IMR-90 (cell line): Measurements from ENCODE around the gene CRYZL1. TPM values are rescaled to one million over a fixed set of nuclear protein-coding genes. Genes with fewer than 3 reads are reported as not detected.

ENCODE experiments used
- ATAC-seq: fragments of 200-7000 bp; cut with Tn5 transposase; 2 replicates; pipeline ENCODE4 v1.9.1; 2020; ENCODE audit warnings: low read depth, mild to moderate bottlenecking, moderate library complexity
- BruUV-seq: library from RNA; stranded (reverse); fragments of 400-500 nt; replicated peaks from 2 replicates; lab custom pipeline; 2021; lab: Mats Ljungman, UMichigan
- CTCF ChIA-PET: fragments of 300-600 bp; formaldehyde crosslinking; extraction: SDS; loops from one replicate; lab custom pipeline; 2021; ENCODE audit warnings: antibody characterized with exemption; lab: Yijun Ruan, JAX
- POLR2A ChIA-PET: fragments of 300-600 bp; sonication (Branson Sonifier 250); formaldehyde crosslinking; loops from one replicate; lab custom pipeline; 2022; ENCODE audit warnings: antibody characterized with exemption; ENCODE audit not compliant: unreplicated experiment; lab: Charles Lee
- DNase-seq: peaks from one replicate; pipeline ENCODE4 v3.0.0; 2013
- H2AFZ ChIP-seq: replicated peaks from 2 replicates; pipeline ENCODE3; 2013; ENCODE audit warnings: low read length, mild to moderate bottlenecking; ENCODE audit not compliant: poor library complexity
- H2AK5ac ChIP-seq: 2 replicates; pipeline ENCODE4 v1.6.1; 2013; ENCODE audit warnings: low read depth, low read length, inconsistent platforms
- H2AK9ac ChIP-seq: replicated peaks from 2 replicates; pipeline ENCODE3; 2013; ENCODE audit warnings: mild to moderate bottlenecking, low read depth, low read length, moderate library complexity; ENCODE audit not compliant: poor library complexity
- H2BK120ac ChIP-seq: 2 replicates; pipeline ENCODE4 v1.6.1; 2013; ENCODE audit warnings: low read depth, low read length, inconsistent platforms
- H2BK15ac ChIP-seq: 3 replicates; pipeline ENCODE4 v1.6.1; 2013; ENCODE audit warnings: low read depth, low read length, inconsistent platforms
- H2BK20ac ChIP-seq: 2 replicates; pipeline ENCODE4 v1.6.1; 2013; ENCODE audit warnings: low read depth, mild to moderate bottlenecking, inconsistent platforms, low read length, moderate library complexity
- H2BK5ac ChIP-seq: 2 replicates; pipeline ENCODE4 v1.6.1; 2013; ENCODE audit warnings: mild to moderate bottlenecking, low read depth, low read length, inconsistent platforms; ENCODE audit not compliant: poor library complexity, severe bottlenecking
- H3K14ac ChIP-seq: replicated peaks from 2 replicates; pipeline ENCODE4 v1.6.1; 2013; ENCODE audit warnings: low read depth, low read length, inconsistent platforms
- H3K18ac ChIP-seq: 2 replicates; pipeline ENCODE4 v1.6.1; 2013; ENCODE audit warnings: low read depth, low read length, control low read depth
- H3K23ac ChIP-seq: 2 replicates; pipeline ENCODE4 v1.6.1; 2013; ENCODE audit warnings: low read depth, low read length, inconsistent platforms
- H3K27ac ChIP-seq: 2 replicates; pipeline ENCODE4 v1.5.1; 2013; ENCODE audit warnings: mild to moderate bottlenecking, control low read depth, low read length; ENCODE audit not compliant: insufficient read depth
- H3K27me3 ChIP-seq: 2 replicates; pipeline ENCODE4 v1.6.1; 2013; ENCODE audit warnings: low read length; ENCODE audit not compliant: control insufficient read depth, insufficient read depth
- H3K36me3 ChIP-seq: 2 replicates; pipeline ENCODE4 v1.6.1; 2013; ENCODE audit warnings: low read length, mixed read lengths; ENCODE audit not compliant: control insufficient read depth, insufficient read depth
- H3K4ac ChIP-seq: 2 replicates; pipeline ENCODE4 v1.6.1; 2013; ENCODE audit warnings: low read depth, low read length, inconsistent platforms
- H3K4me1 ChIP-seq: 2 replicates; pipeline ENCODE4 v1.6.1; 2013; ENCODE audit warnings: low read length, mixed read lengths; ENCODE audit not compliant: control insufficient read depth, insufficient read depth
- H3K4me2 ChIP-seq: 2 replicates; pipeline ENCODE4 v1.6.1; 2013; ENCODE audit warnings: low read depth, mild to moderate bottlenecking, control low read depth, low read length, moderate library complexity
- H3K4me3 ChIP-seq: 2 replicates; pipeline ENCODE4 v1.5.1; 2013; ENCODE audit warnings: low read depth, mild to moderate bottlenecking, control low read depth, low read length, moderate library complexity; ENCODE audit not compliant: insufficient read depth
- H3K56ac ChIP-seq: 2 replicates; pipeline ENCODE4 v1.6.1; 2013; ENCODE audit warnings: low read length, inconsistent platforms; ENCODE audit not compliant: insufficient read depth; ENCODE audit errors: extremely low read depth
- H3K79me1 ChIP-seq, 2 experiments: 2 replicates each; pipeline ENCODE4 v1.6.1; 2013; ENCODE audit warnings: low read length in 2 of 2, inconsistent platforms in 1 of 2, low read depth in 1 of 2
- H3K9ac ChIP-seq: 2 replicates; pipeline ENCODE4 v1.6.1; 2013; ENCODE audit warnings: low read depth, low read length, control low read depth
- H3K9me1 ChIP-seq: 2 replicates; pipeline ENCODE4 v1.6.1; 2013; ENCODE audit warnings: low read length, inconsistent platforms; ENCODE audit not compliant: insufficient read depth
- H3K9me3 ChIP-seq: 2 replicates; pipeline ENCODE4 v1.6.1; 2013; ENCODE audit warnings: low read length; ENCODE audit not compliant: control insufficient read depth, insufficient read depth
- H4K20me1 ChIP-seq: 2 replicates; pipeline ENCODE4 v1.6.1; 2013; ENCODE audit warnings: low read length, inconsistent platforms; ENCODE audit not compliant: insufficient read depth
- H4K5ac ChIP-seq: 2 replicates; pipeline ENCODE4 v1.6.1; 2013; ENCODE audit warnings: mild to moderate bottlenecking, low read depth, low read length, control low read depth
- H4K8ac ChIP-seq, 2 experiments: 2 replicates each; pipeline ENCODE4 v1.6.1; 2013; ENCODE audit warnings: low read depth in 2 of 2, low read length in 2 of 2, control low read depth in 1 of 2, inconsistent platforms in 1 of 2
- H4K91ac ChIP-seq: 2 replicates; pipeline ENCODE4 v1.6.1; 2013; ENCODE audit warnings: low read depth, low read length, inconsistent platforms; ENCODE audit not compliant: insufficient read depth
- BHLHE40 ChIP-seq: fragments of 150-350 bp; IDR thresholded peaks from 2 replicates; pipeline ENCODE4 v1.6.1; 2016; ENCODE audit warnings: mild to moderate bottlenecking, low read depth, low read length
- CEBPB ChIP-seq: IDR thresholded peaks from 2 replicates; pipeline ENCODE4 v1.6.1; 2012; ENCODE audit warnings: low read depth, low read length, improper control_type of control experiment
- CHD1 ChIP-seq: IDR thresholded peaks from 2 replicates; pipeline ENCODE4 v1.6.1; 2012; ENCODE audit warnings: low read depth, low read length, improper control_type of control experiment
- ELK1 ChIP-seq: fragments of 150-350 bp; IDR thresholded peaks from 2 replicates; pipeline ENCODE4 v1.6.1; 2016; ENCODE audit warnings: low read depth, mild to moderate bottlenecking, low read length, moderate library complexity, borderline replicate concordance
- FOS ChIP-seq: fragments of 150-350 bp; IDR thresholded peaks from 2 replicates; pipeline ENCODE4 v1.6.1; 2016; ENCODE audit warnings: low read depth, low read length
- MAFK ChIP-seq: IDR thresholded peaks from 2 replicates; pipeline ENCODE4 v1.6.1; 2012; ENCODE audit warnings: low read depth, low read length, improper control_type of control experiment
- MAZ ChIP-seq: IDR thresholded peaks from 2 replicates; pipeline ENCODE4 v1.6.1; 2012; ENCODE audit warnings: low read depth, mild to moderate bottlenecking, low read length, improper control_type of control experiment, moderate library complexity, borderline replicate concordance
- MXI1 ChIP-seq: IDR thresholded peaks from 2 replicates; pipeline ENCODE4 v1.6.1; 2012; ENCODE audit warnings: low read depth, mild to moderate bottlenecking, low read length, moderate library complexity, borderline replicate concordance
- NFE2L2 ChIP-seq: fragments of 150-350 bp; IDR thresholded peaks from 2 replicates; pipeline ENCODE4 v1.6.1; 2016; ENCODE audit warnings: low read depth, mild to moderate bottlenecking, low read length
- POLR2A ChIP-seq: IDR thresholded peaks from 2 replicates; pipeline ENCODE4 v1.6.1; 2012; ENCODE audit warnings: mild to moderate bottlenecking, low read depth, low read length
- RAD21 ChIP-seq: IDR thresholded peaks from 2 replicates; pipeline ENCODE4 v1.6.1; 2012; ENCODE audit warnings: low read length, improper control_type of control experiment
- RCOR1 ChIP-seq: IDR thresholded peaks from 2 replicates; pipeline ENCODE4 v1.6.1; 2012; ENCODE audit warnings: mild to moderate bottlenecking, low read length, improper control_type of control experiment; ENCODE audit not compliant: insufficient replicate concordance
- RFX5 ChIP-seq: IDR thresholded peaks from 2 replicates; pipeline ENCODE4 v1.8.0; 2012; ENCODE audit warnings: low read depth, mild to moderate bottlenecking, low read length, moderate library complexity
- SMC3 ChIP-seq: fragments of 150-350 bp; IDR thresholded peaks from 2 replicates; pipeline ENCODE4 v1.6.1; 2016; ENCODE audit warnings: low read depth, mild to moderate bottlenecking, antibody characterized with exemption, low read length, moderate library complexity
- USF2 ChIP-seq: fragments of 150-350 bp; IDR thresholded peaks from 2 replicates; pipeline ENCODE4 v1.6.1; 2017; ENCODE audit warnings: mild to moderate bottlenecking, antibody characterized with exemption, low read length, low read depth
- WGBS, 2 experiments: methylation state at CpG; one replicate each; pipeline versions ENCODE4 v1.1.5 to v1.1.7; 2013; ENCODE audit warnings: missing lambda C conversion rate in 2 of 2; ENCODE audit not compliant: insufficient read length in 1 of 2; ENCODE audit errors: extremely low coverage in 2 of 2; 5-methylcytosine and 5-hydroxymethylcytosine counted together
- dilution Hi-C: fragments of 300-500 bp; cut with HindIII; formaldehyde crosslinking; loops from one replicate; pipeline ENCODE4 v1.14.3; 2018; ENCODE audit warnings: low sequenced_read_pairs; ENCODE audit not compliant: unreplicated experiment
- in situ Hi-C: fragments of 300-500 bp; cut with MboI; formaldehyde crosslinking; loops from 3 replicates; pipeline ENCODE4 v1.14.3; 2019; ENCODE audit warnings: low sequenced_read_pairs, inconsistent platforms, mixed read lengths
- intact Hi-C: fragments of 100-400 bp; cut with micrococcal nuclease; formaldehyde crosslinking; loops from 2 replicates; pipeline ENCODE4 v1.10.0; 2022
- polyA plus RNA-seq, 3 experiments: library from polyadenylated mRNA; depleted of rRNA; stranded (reverse); fragments of >200 nt; gene quantifications; 2 replicates each; pipeline ENCODE4 v1.2.3, GENCODE V29; 2012; ENCODE audit warnings: low replicate concordance in 1 of 3
- total RNA-seq: library from RNA; depleted of rRNA; stranded (reverse); fragments of >200 nt; gene quantifications from 2 replicates; pipeline ENCODE4 v1.2.3, GENCODE V29; 2012
- TF ChIP-seq, protein P1 (sequence below): conservative IDR thresholded peaks from 2 replicates; pipeline ENCODE4 v1.5.1; 2012; ENCODE audit warnings: mild to moderate bottlenecking, low read depth, low read length, improper control_type of control experiment

CRYZL1 gene
- total and polyA plus RNA-seq, 2 of the 4 experiments (the other 2 are of a cell fraction): 19.9 to 28.5 TPM

GRCh38 chr21:33618407-33618806 lies 23.1 kb downstream of the CRYZL1 start:
- TF ChIP-seq, protein P1, sequence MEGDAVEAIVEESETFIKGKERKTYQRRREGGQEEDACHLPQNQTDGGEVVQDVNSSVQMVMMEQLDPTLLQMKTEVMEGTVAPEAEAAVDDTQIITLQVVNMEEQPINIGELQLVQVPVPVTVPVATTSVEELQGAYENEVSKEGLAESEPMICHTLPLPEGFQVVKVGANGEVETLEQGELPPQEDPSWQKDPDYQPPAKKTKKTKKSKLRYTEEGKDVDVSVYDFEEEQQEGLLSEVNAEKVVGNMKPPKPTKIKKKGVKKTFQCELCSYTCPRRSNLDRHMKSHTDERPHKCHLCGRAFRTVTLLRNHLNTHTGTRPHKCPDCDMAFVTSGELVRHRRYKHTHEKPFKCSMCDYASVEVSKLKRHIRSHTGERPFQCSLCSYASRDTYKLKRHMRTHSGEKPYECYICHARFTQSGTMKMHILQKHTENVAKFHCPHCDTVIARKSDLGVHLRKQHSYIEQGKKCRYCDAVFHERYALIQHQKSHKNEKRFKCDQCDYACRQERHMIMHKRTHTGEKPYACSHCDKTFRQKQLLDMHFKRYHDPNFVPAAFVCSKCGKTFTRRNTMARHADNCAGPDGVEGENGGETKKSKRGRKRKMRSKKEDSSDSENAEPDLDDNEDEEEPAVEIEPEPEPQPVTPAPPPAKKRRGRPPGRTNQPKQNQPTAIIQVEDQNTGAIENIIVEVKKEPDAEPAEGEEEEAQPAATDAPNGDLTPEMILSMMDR: no peak
- TF ChIP-seq POLR2A (no peak), MAFK (no peak), NFE2L2 (no peak), MAZ (no peak), USF2 (no peak), CEBPB (no peak), SMC3 (no peak), RCOR1 (no peak), RAD21 (no peak), RFX5 (no peak), CHD1 (no peak), MXI1 (no peak), BHLHE40 (no peak), FOS (no peak), ELK1 (no peak)
- H4K20me1 ChIP-seq: no peaks in the 10 kb centered on the region
- ChIA-PET POLR2A (no interaction called here), CTCF (no interaction called here)
- H3K79me1 ChIP-seq: peaks cover 0 to 3% of the 10 kb centered on the region in 2 experiments; a peak in 1 of 4 replicates
- H2AK5ac ChIP-seq: no peak overlapping the region
- ATAC-seq: no peak
- H4K5ac ChIP-seq: no peak overlapping the region
- DNase-seq: no peak
- dilution Hi-C loops (no loop called here), in situ Hi-C loops (no loop called here), intact Hi-C loops (no loop called here)
- H3K18ac ChIP-seq: no peak overlapping the region
- H3K36me3 ChIP-seq: peaks cover 12% of the 10 kb centered on the region
- no peak overlapping the region for H3K56ac ChIP-seq
- H3K14ac ChIP-seq: no peak overlapping the region
- no peaks in the 10 kb centered on the region for H3K9me3 ChIP-seq
- H3K4ac ChIP-seq: no peak overlapping the region
- H2BK120ac ChIP-seq: no peak overlapping the region
- H2AFZ ChIP-seq: no peak overlapping the region
- no peak overlapping the region for H3K23ac ChIP-seq
- no peaks in the 10 kb centered on the region for H3K4me1 ChIP-seq
- no peak overlapping the region for H2BK20ac ChIP-seq
- peaks cover 2% of the 10 kb centered on the region; the same call in 1 of the 2 replicates for H3K9me1 ChIP-seq
- no peak overlapping the region for H2BK5ac ChIP-seq
- no peak overlapping the region for H2BK15ac ChIP-seq
- no peak overlapping the region for H2AK9ac ChIP-seq
- no peak overlapping the region for H4K91ac ChIP-seq
- H3K27ac ChIP-seq: no peak overlapping the region
- H3K9ac ChIP-seq: no peak overlapping the region
- H3K4me3 ChIP-seq: no peak overlapping the region
- WGBS, 2 experiments: no CpG with 5 or more reads among the region's 2 CpGs
- BruUV-seq: no TSS peak
- H4K8ac ChIP-seq: no peak overlapping the region
- H3K4me2 ChIP-seq: no peak overlapping the region
- H3K27me3 ChIP-seq: no peaks in the 10 kb centered on the region
